A549 (cell line): ENCODE measurements around the gene PRKAR1A. TPM values are rescaled to one million over a fixed set of nuclear protein-coding genes. Genes with fewer than 3 reads are reported as not detected.

ENCODE experiments used
- ATAC-seq, 2 experiments: fragments of 200-7000 bp in 1 of 2; fragments of >200 bp in 1 of 2; cut with Nextera tagmentation in 1 of 2; cut with Tn5 transposase in 1 of 2; 3 replicates each; pipeline versions ENCODE4 v1.8.0 to v1.9.1; 2018 to 2020; ENCODE audit warnings: mild to moderate bottlenecking in 1 of 2, moderate library complexity in 1 of 2
- CTCF ChIA-PET: fragments of 300-600 bp; sonication (Branson Sonifier 250); formaldehyde crosslinking; extraction: SDS; loops from one replicate; lab custom pipeline; 2021; ENCODE audit warnings: antibody characterized with exemption, inconsistent platforms; lab: Yijun Ruan, JAX
- POLR2A ChIA-PET: fragments of 350-600 bp; formaldehyde crosslinking; extraction: SDS; loops from one replicate; lab custom pipeline; 2021; ENCODE audit warnings: antibody characterized with exemption, inconsistent platforms; lab: Yijun Ruan, JAX
- DNase-seq, 2 experiments: peaks; one replicate each; pipeline versions ENCODE4 v3.0.0 to v3.0.0-alpha.2; 2011 to 2016; ENCODE audit warnings: low read depth in 1 of 2, low spot score in 1 of 2
- FAIRE-seq: peaks from 2 replicates; lab custom pipeline; 2011; peaks lifted over from hg19 to GRCh38; lab: Jason Lieb, UNC
- H3K27ac ChIP-seq, 2 experiments: fragments of >200 bp; sonication (Bioruptor Twin); formaldehyde crosslinking; 3 replicates each; pipeline ENCODE4 v1.5.1; 2016 to 2017
- H3K4me1 ChIP-seq: fragments of >200 bp; sonication (Bioruptor Twin); formaldehyde crosslinking; 3 replicates; pipeline ENCODE4 v1.6.1; 2016
- H3K4me2 ChIP-seq: fragments of >200 bp; sonication (Bioruptor Twin); formaldehyde crosslinking; 3 replicates; pipeline ENCODE4 v1.6.1; 2016
- H3K4me3 ChIP-seq: fragments of >200 bp; sonication (Bioruptor Twin); formaldehyde crosslinking; 3 replicates; pipeline ENCODE4 v1.5.1; 2016
- H3K9me3 ChIP-seq: fragments of >200 bp; sonication (Bioruptor Twin); formaldehyde crosslinking; 3 replicates; pipeline ENCODE4 v1.6.1; 2016
- BHLHE40 ChIP-seq: IDR thresholded peaks from 2 replicates; pipeline ENCODE4 v1.6.1; 2012; ENCODE audit warnings: low read depth, low read length, inconsistent platforms
- CBX2 ChIP-seq: fragments of 200-600 bp; sonication (generic); IDR thresholded peaks from 2 replicates; pipeline ENCODE4 v1.6.1; 2016; ENCODE audit warnings: low read depth, mild to moderate bottlenecking, borderline replicate concordance
- CHD2 ChIP-seq: fragments of 150-350 bp; IDR thresholded peaks from 2 replicates; pipeline ENCODE4 v1.6.1; 2014; ENCODE audit warnings: low read length; ENCODE audit not compliant: partially characterized antibody
- EHF ChIP-seq: fragments of 250-450 bp; sonication (Bioruptor Pico); IDR thresholded peaks from 2 replicates; pipeline ENCODE4 v1.5.0; 2020; ENCODE audit warnings: mild to moderate bottlenecking
- EP300 ChIP-seq, 2 experiments: fragments of >200 bp; sonication (Bioruptor Twin); formaldehyde crosslinking; IDR thresholded peaks; 2 replicates in 1 of 2; 3 replicates in 1 of 2; pipeline ENCODE4 v1.6.1; 2016 to 2017
- FOSL2 ChIP-seq, 2 experiments: fragments of 450-650 bp in 1 of 2; fragments of >200 bp in 1 of 2; sonication (Bioruptor Twin) in 1 of 2; formaldehyde crosslinking; IDR thresholded peaks; 2 replicates each; pipeline versions ENCODE4 v1.5.0 to v1.6.1; 2016 to 2020; ENCODE audit warnings: mild to moderate bottlenecking in 1 of 2, moderate library complexity in 1 of 2
- HMGXB4 ChIP-seq: fragments of 250-450 bp; sonication (Bioruptor Pico); IDR thresholded peaks from 2 replicates; pipeline ENCODE4 v1.5.0; 2021; ENCODE audit warnings: mild to moderate bottlenecking, moderate library complexity, borderline replicate concordance
- HOXB5 ChIP-seq: fragments of 250-450 bp; sonication (Bioruptor Pico); IDR thresholded peaks from 2 replicates; pipeline ENCODE4 v1.5.0; 2020; ENCODE audit warnings: mild to moderate bottlenecking, moderate library complexity
- JUN ChIP-seq, 2 experiments: fragments of >200 bp; sonication (Bioruptor Twin); formaldehyde crosslinking; IDR thresholded peaks; 2 replicates in 1 of 2; 3 replicates in 1 of 2; pipeline ENCODE4 v1.6.1; 2016 to 2017
- JUNB ChIP-seq: fragments of >200 bp; sonication (Bioruptor Twin); formaldehyde crosslinking; IDR thresholded peaks from 2 replicates; pipeline ENCODE4 v1.6.1; 2016
- MAFK ChIP-seq: fragments of 450-650 bp; IDR thresholded peaks from 2 replicates; pipeline ENCODE4 v1.6.1; 2014; ENCODE audit not compliant: partially characterized antibody
- NR3C1 ChIP-seq: fragments of >200 bp; sonication (Bioruptor Twin); formaldehyde crosslinking; IDR thresholded peaks from 3 replicates; pipeline ENCODE4 v1.6.1; 2017
- PBX3 ChIP-seq: IDR thresholded peaks from 2 replicates; pipeline ENCODE4 v1.6.1; 2012
- PHF8 ChIP-seq: fragments of 200-600 bp; sonication (generic); IDR thresholded peaks from 2 replicates; pipeline ENCODE4 v1.6.1; 2016; ENCODE audit warnings: low read depth, mild to moderate bottlenecking, antibody characterized with exemption, moderate library complexity, borderline replicate concordance
- POLR2A ChIP-seq: IDR thresholded peaks from 2 replicates; pipeline ENCODE4 v1.6.1; 2012; ENCODE audit warnings: mild to moderate bottlenecking, low read length
- RFX5 ChIP-seq: fragments of 450-650 bp; IDR thresholded peaks from 2 replicates; pipeline ENCODE4 v1.7.1; 2014; ENCODE audit warnings: antibody characterized with exemption, mild to moderate bottlenecking, moderate library complexity
- SMC3 ChIP-seq: fragments of >200 bp; sonication (Bioruptor Twin); formaldehyde crosslinking; IDR thresholded peaks from 3 replicates; pipeline ENCODE4 v1.6.1; 2018; ENCODE audit warnings: inconsistent platforms
- ZFP36 ChIP-seq: fragments of 450-650 bp; IDR thresholded peaks from 2 replicates; pipeline ENCODE4 v1.6.1; 2014; ENCODE audit warnings: borderline replicate concordance; ENCODE audit not compliant: partially characterized antibody
- WGBS: methylation state at CpG from one replicate; pipeline ENCODE4 v1.1.6; 2017; ENCODE audit errors: missing lambda C conversion rate; 5-methylcytosine and 5-hydroxymethylcytosine counted together
- polyA plus RNA-seq, 4 experiments: library from polyadenylated mRNA; depleted of rRNA in 3 of 4; stranded (reverse); fragments of >200 nt; fragmentation: RNase III in 1 of 4; extraction: RNeasy Plus Mini Kit Qiagen cat#74134 plus additional on column Dnase treatment in 1 of 4; gene quantifications; 2 replicates in 3 of 4; 3 replicates in 1 of 4; pipeline ENCODE4 v1.2.3, GENCODE V29; 2011 to 2017
- TF ChIP-seq, protein P1 (sequence below): fragments of 450-650 bp; IDR thresholded peaks from 2 replicates; pipeline ENCODE4 v1.6.1; 2014; ENCODE audit warnings: antibody characterized with exemption
- TF ChIP-seq, protein P2 (sequence below): fragments of 150-350 bp; IDR thresholded peaks from 2 replicates; pipeline ENCODE4 v1.6.1; 2014; ENCODE audit warnings: low read depth, mild to moderate bottlenecking, low read length
- TF ChIP-seq, protein P3 (sequence below): IDR thresholded peaks from 2 replicates; pipeline ENCODE4 v1.6.1; 2012; ENCODE audit warnings: low read depth, borderline replicate concordance

The PRKAR1A gene
- polyA plus RNA-seq, 2 of the 4 experiments (the other 2 are of a cell fraction) = 239 to 370 TPM

DNA sequence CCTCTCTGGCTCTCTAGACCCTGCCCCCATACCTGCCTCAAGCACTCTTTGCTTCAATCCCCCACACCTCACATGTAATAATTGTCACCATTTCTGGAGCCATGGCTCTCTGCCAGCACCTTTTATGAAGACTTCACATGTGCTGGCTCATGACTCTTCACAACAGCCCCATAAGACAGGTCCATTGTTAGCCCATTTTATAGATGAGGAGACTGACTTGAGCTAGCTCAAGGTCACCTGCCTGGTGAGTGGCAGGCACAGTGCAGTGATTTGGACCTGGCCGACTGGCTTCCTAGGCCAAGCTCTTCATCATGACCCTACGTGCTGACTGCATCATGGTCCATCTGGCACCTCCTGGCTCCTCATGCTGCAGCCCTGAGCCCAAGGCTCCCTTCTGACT lies 63.9 kb downstream of the PRKAR1A start:
- FAIRE-seq = no peak
- H3K4me3 ChIP-seq = no peak overlapping the region
- 58% methylated on average over 2 of the region's 2 CpGs for WGBS
- ChIA-PET CTCF (interaction anchor here (0.8 to 1.2 kb wide), 2 partner anchors 106 to 300 kb away, joined by 3 read pairs; no protein-coding TSS in a partner anchor), POLR2A (no interaction called here)
- TF ChIP-seq FOSL2 (IDR thresholded peaks at IDR 0.05) (no peak), FOSL2 (CRISPR knock-in tag; IDR thresholded peaks at IDR 0.05) (no peak), MAFK (no peak), CHD2 (no peak)
- TF ChIP-seq, protein P1, sequence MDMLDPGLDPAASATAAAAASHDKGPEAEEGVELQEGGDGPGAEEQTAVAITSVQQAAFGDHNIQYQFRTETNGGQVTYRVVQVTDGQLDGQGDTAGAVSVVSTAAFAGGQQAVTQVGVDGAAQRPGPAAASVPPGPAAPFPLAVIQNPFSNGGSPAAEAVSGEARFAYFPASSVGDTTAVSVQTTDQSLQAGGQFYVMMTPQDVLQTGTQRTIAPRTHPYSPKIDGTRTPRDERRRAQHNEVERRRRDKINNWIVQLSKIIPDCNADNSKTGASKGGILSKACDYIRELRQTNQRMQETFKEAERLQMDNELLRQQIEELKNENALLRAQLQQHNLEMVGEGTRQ = no peak
- H3K27ac ChIP-seq = no peak overlapping the region
- no peaks in the 10 kb centered on the region for H3K4me1 ChIP-seq
- DNase-seq = no peak
- no peak overlapping the region for H3K4me2 ChIP-seq
- no peaks in the 10 kb centered on the region for H3K9me3 ChIP-seq
- ATAC-seq = no peak

GRCh38 chr17:68576811-68577496 lies 64.7 kb downstream of the PRKAR1A start:
- CTCF ChIA-PET = interaction anchor here (0.7 to 2.4 kb wide), 6 partner anchors 11 to 184 kb away, joined by 3 to 8 read pairs (median 3); no protein-coding TSS in a partner anchor
- no peak for TF ChIP-seq ZFP36
- no peak for TF ChIP-seq SMC3
- TF ChIP-seq, protein P2, sequence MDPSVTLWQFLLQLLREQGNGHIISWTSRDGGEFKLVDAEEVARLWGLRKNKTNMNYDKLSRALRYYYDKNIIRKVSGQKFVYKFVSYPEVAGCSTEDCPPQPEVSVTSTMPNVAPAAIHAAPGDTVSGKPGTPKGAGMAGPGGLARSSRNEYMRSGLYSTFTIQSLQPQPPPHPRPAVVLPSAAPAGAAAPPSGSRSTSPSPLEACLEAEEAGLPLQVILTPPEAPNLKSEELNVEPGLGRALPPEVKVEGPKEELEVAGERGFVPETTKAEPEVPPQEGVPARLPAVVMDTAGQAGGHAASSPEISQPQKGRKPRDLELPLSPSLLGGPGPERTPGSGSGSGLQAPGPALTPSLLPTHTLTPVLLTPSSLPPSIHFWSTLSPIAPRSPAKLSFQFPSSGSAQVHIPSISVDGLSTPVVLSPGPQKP = no peak
- no peak for TF ChIP-seq JUN (IDR thresholded peaks at IDR 0.05)
- TF ChIP-seq RFX5 = no peak
- no peak for TF ChIP-seq POLR2A
- TF ChIP-seq HOXB5 = no peak
- TF ChIP-seq HMGXB4 (CRISPR knock-in tag) = no peak
- TF ChIP-seq BHLHE40 = no peak
- TF ChIP-seq EP300 (IDR thresholded peaks at IDR 0.05) = no peak
- TF ChIP-seq JUNB = no peak
- no peak for TF ChIP-seq CBX2
- no peak for TF ChIP-seq EHF (CRISPR knock-in tag)
- TF ChIP-seq, protein P3, sequence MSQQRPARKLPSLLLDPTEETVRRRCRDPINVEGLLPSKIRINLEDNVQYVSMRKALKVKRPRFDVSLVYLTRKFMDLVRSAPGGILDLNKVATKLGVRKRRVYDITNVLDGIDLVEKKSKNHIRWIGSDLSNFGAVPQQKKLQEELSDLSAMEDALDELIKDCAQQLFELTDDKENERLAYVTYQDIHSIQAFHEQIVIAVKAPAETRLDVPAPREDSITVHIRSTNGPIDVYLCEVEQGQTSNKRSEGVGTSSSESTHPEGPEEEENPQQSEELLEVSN = no peak
- no peak for TF ChIP-seq PHF8
- no peak for TF ChIP-seq PBX3
- no peak for TF ChIP-seq NR3C1
- no peak overlapping the region for H3K27ac ChIP-seq
- WGBS = 53% methylated on average over 8 of the region's 8 CpGs
- ATAC-seq = peak; percentile 48 to 70; a peak in 5 of 6 replicates
- no peaks in the 10 kb centered on the region for H3K4me1 ChIP-seq
- H3K9me3 ChIP-seq = no peaks in the 10 kb centered on the region
- no peak overlapping the region for H3K4me2 ChIP-seq
- no peak for FAIRE-seq
- DNase-seq = no peak
- no peak overlapping the region for H3K4me3 ChIP-seq
- POLR2A ChIA-PET = no interaction called here
